HG03064 (cell line): ENCODE results near the gene WASF2.

Experiments used
- ATAC-seq: cut with Tn5 transposase; IDR thresholded peaks from one replicate; pipeline ENCODE4 v1.9.1; 2021; ENCODE audit warnings: low read depth; ENCODE audit not compliant: unreplicated experiment

Gene WASF2

DNA sequence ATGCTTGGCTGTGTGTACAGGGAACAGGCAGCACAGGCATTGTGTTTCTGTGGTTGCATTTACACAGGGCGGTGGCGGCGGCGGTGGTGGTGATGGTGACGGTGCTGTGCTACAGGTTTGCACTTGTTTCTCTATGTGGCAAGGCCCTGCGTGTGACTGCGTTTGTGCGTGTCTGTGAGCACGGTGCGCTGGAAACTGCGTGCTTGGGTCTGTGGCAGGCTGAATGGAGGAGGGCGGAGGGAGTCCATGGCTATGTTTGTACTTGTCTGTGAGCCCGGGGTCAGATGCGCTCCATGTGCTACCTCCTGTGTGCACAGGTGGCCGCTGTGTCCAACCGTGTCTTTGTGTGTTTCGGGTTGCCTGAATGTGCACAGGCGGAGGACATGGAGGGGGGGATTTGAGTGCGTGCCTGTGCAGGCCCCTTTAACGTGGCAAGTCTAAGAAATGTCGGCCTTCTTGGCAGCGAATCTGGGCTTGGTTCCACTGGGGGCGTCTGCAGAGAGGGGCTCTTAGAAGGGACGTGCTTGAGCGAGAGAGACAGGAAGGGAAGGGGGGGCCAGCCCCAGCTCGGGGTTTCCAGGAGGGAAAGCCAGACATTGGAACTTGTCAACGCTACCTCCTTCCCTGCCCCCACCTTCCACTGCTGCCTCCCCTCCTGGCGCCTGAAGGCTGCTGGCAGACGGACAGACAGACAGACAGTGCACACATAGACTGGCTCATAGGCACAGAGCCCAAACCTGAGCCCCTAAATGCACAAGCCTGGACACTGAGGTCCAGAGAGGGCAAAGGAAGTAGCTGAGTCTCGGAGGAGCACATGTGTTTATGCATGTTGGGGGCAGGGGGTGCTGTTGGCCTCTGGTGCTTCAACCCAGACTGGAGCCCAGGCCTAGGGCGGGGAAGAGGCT, 32.7 kb upstream of the WASF2 start:
- no peak for ATAC-seq

DNA sequence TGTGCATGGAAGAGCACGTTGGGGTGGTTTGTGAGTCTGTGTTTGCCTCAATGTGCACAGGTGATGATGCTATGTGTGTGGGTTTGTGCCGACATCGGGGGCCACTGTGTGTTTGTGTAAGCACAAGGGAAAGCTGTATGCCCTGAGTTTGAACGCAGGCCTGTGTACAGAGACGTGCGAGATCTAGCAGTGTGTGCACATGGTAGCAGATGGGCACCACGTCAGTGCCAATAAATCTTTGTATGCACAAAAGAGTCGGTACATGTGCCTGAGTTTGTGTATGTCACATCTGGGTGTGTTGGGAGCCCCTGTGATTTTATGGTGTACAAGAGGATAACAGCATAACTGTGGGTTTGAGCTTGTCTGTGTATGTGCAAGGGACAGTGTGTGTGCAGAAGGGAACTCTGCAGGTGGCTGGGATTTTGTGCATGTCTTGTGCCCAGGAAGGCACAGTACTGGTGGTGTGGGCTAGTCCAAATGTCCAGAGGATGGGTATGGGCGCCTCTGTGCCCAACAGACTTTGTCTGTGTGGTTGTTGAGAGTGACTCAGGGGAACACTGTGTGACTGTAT, 32.0 kb upstream of the WASF2 start:
- no peak for ATAC-seq

DNA sequence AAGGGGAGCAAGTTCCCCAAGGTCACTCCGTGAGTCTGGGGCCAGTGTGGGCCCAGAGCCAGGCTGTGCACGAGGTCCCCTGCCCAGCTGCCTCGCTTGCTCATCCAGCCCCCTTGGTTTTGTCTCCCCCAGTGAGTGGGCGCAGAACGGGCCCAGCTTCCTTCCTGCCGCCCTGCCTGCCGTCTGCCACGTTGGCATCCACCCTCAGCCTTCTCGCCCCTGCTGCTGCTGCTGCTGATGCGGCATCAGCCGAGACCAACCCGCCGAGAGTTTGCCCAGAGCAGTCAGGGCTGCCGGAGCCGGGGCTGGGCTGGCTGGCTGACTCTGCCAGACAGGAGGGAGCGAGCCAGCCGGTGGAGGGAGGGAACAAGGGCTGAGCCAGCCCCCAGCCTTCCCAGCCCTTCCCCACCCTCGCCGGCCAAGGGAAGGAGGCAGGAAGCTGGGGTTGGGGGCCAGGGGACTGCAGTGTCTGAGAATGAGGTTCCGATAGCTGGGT, 31.4 kb upstream of the WASF2 start:
- ATAC-seq: no peak

DNA sequence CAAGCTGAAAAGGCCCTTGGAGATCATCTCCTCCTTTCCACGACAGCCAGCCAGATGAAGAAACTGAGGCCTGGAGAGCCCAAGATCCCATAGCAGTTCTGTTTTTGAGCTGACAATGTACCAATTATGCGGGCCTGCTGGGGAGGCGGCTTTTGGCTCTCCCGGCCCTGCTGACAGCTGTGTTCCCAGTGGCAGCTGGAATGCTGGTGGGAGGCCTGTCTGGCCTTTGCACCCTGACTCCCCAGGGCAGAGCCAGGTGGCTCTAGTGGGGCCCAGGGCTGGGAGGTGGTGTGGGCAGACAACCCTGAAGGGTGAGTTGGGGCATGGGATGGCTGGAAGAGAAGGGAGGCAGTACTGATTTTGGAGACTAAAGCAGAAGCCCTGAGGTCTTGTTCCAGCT, 30.7 kb upstream of the WASF2 start:
- ATAC-seq: no peak

GRCh38 chr1:27519331-27520258, 29.6 kb upstream of the WASF2 start:
- ATAC-seq: no peak

- ATAC-seq: no peak
Observed at GRCh38 chr1:27518808-27519207, 28.8 kb upstream of the WASF2 start.

DNA sequence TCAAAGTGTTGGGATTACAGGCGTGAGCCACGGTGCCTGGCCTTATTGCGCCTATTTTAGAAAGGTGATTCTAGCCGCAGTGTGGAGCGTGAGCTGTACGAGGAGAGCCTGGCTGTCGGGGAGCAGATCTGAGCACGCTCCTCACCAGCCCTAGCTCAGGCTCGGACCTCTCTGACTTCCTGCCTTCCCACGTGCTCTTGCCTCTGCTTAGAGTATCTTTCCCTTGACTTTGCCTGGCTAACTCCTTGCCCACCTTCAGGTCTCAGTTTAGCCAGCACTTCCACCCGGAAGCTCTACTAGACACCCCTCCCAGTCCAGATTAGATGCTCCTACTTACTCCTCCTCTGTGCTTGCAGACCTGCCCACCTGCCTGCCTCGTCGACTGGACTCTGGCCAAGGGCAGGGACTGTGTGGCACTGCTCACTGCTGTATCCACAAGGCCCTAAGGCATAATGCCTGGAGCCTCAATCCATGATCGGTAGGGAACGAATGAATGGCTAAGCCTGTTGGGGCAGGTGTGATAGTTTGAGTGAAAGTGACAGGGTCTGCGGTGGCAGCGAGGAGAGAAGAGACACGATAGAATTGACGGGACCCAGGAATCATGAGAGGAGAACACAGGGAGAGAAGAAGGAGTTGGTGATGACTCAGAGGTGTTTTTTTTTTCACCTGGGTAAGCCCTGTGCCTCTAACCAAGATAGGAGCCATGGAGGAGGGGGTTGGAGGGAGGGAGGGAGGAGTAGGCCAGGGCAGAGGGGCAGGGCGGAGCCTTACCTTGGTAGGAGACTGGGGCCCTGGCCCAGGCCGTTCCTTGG, 28.1 kb upstream of the WASF2 start:
- no peak for ATAC-seq

- no peak for ATAC-seq
Observed at GRCh38 chr1:27517301-27517700, 27.3 kb upstream of the WASF2 start.

- no peak for ATAC-seq
Observed at GRCh38 chr1:27515626-27516025, 25.7 kb upstream of the WASF2 start.

DNA sequence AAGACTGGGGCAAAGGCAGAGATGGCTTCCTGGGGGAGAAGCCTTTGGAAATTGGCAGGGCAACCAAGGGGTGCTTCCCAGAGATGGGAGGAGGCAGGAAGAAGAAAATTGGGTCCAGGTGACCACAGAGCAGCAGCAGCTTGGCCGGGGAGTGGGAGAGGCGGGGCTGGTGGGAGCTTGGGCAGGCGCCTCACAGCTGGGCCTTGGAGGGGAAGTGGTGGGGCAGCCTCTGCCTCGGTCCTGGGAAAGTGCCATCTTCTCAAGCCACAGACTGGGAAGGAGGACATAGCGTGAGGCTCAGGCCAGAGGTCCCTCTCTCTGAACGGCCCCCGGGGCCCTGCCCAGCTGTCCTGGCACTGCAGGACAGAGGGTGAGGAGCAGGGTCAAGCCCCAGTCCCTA, 24.0 kb upstream of the WASF2 start:
- ATAC-seq: no peak

DNA sequence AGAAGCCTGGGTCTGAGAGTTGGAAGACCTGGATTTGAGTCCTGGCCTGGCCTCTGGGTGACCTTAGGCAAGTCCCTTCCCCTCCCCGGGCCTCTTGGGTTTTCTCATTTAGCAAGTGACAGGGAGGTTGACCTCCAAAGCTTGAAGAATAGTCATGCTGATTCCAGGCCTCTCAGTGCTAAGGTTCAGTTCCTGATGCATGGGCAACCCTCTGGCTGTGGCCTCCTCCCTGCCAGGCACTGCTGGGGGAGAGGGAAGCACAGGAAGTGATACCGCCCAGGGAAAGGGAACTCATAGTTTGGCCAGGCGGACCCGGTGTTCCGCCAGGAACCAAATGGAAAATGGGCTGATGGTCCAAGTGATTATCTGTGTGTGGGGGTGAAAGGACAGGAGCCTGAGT, 23.6 kb upstream of the WASF2 start:
- ATAC-seq: no peak

DNA sequence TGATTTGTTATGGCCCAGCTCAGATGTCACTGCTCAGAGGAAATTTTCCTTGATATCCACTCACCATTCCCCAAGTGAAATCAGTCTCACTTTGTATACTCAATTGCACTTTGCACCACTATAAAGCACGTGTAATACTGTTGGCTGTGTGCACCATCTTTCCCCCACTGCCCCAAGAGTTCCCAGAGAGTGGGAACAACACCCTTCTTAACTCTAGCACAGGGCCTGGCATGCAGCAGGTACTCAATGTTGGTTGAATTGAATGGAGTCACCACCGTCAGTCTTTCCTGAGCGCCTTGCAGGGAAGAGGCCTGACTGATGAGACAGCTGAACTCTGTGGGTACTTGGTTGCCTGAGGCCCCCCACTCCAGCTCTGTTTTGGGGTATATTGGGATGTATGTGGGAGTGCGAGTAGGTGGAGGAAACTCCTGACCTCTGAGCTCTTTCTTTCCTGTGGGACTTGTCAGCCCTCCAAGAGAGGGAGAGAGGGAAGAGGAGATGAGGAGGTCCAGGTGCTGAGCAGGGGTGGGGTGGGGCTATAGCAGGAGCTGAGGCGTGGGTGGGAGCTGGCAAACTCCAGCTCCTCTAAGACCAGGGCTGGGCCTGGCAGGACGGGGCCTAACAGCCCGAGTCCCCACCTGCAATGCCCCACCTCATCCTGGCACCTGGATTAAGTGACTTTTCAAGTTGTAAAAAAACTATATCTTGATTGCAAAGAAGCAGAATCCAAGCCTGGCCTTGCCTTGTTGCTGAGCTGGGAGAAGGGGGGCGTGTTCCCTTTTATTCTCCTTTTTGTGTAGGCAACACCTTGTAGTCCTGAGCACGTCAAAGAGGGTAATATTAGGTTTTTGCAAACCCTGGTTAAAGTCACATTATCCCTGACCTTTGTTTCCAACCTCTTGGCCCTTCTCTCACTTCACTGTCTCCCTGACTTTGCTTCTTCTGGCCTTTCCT, 19.4 kb upstream of the WASF2 start:
- ATAC-seq: no peak

DNA sequence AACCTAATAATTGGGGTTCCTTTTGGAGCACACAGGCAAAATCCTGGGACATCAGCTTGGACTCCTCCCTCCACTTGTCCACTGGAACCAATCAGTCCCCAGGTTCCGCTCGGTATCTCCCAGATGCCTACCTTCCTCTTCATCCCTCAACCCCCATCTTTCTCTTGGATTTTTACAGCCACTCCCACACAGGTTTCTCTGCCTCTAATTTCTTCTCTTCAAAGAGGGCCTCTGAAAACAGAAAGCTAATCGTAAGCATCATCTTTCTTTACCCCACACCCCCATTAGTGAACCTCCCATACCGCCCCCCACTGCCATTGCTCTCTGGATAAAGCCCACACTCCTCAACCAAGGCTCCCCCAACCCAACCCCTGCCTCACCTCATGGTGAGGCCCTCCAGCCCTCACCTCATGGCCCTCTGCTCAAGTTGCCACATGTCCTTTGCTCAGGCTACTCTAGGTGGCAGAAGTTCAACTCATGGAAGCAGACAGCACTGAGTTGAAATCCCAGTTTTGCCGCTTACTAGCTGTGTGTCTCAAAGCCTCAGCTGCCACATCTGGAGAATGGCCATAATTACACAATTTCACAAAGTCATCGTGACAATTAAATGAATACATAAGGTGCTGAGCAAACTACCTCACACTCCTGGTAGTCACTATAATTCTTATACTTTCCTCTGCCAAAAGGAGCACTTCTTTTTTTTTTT, 18.1 kb upstream of the WASF2 start:
- no peak for ATAC-seq

DNA sequence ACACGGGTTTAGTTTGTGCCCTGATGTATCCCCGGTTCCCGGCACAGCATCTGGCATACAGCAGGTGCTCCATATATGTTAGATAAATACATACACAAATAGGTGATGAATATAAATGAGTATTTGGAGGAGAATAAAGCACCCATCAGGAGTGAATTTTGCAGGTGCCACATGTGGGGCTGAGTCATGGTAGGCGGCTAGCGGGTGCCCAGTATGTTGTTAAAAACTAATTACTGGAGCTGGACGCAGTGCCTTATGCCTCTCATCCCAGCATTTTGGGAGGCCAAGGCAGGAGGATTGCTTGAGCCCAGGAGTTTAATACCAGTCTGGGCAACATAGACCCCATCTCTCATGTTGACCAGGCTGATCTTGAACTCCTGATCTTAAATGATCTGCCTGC, 16.7 kb upstream of the WASF2 start:
- no peak for ATAC-seq

GRCh38 chr1:27505420-27505680, 15.4 kb upstream of the WASF2 start:
- ATAC-seq: no peak

GRCh38 chr1:27504588-27505419, 14.8 kb upstream of the WASF2 start:
- ATAC-seq: no peak

GRCh38 chr1:27503844-27504587, 14.0 kb upstream of the WASF2 start:
- ATAC-seq: no peak
